SK-N-SH (cell line): ENCODE data around the gene TMEM14C. TPM values are rescaled to one million over a fixed set of nuclear protein-coding genes. Genes with fewer than 3 reads are reported as not detected.

Experiments
- CTCF ChIA-PET: fragments of 300-600, 350-600 bp; formaldehyde crosslinking; extraction: SDS; loops from one replicate; lab custom pipeline; 2021; lab: Yijun Ruan, JAX
- POLR2A ChIA-PET: fragments of 350-600 bp; sonication (Branson Sonifier 250); formaldehyde crosslinking; extraction: SDS; loops from one replicate; lab custom pipeline; 2020; ENCODE audit warnings: antibody characterized with exemption, inconsistent platforms; lab: Yijun Ruan, JAX
- DNase-seq: peaks from one replicate; pipeline ENCODE4 v3.0.0; 2012
- H2AFZ ChIP-seq: fragments of 200-600 bp; sonication (generic); 2 replicates; pipeline ENCODE4 v1.8.1; 2016; ENCODE audit warnings: antibody characterized with exemption, mild to moderate bottlenecking, low read depth
- H3F3A ChIP-seq: fragments of 200-600 bp; sonication (generic); replicated peaks from 2 replicates; pipeline ENCODE3; 2016; ENCODE audit warnings: antibody characterized with exemption, mild to moderate bottlenecking; ENCODE audit not compliant: insufficient read depth
- H3K27ac ChIP-seq, 2 experiments: fragments of 200-500 bp in 1 of 2; fragments of 200-600 bp in 1 of 2; sonication (Bioruptor generic) in 1 of 2; sonication (generic), shearing (Covaris generic) in 1 of 2; 2 replicates each; pipeline versions ENCODE4 v1.5.1 to v1.6.1; 2014 to 2016; ENCODE audit warnings: low read depth in 2 of 2, inconsistent platforms in 1 of 2, low read length in 1 of 2, mild to moderate bottlenecking in 1 of 2, mixed read lengths in 1 of 2
- H3K27me3 ChIP-seq: fragments of 200-600 bp; sonication (generic), shearing (Covaris generic); 2 replicates; pipeline ENCODE4 v1.6.1; 2016; ENCODE audit warnings: mixed run types; ENCODE audit not compliant: insufficient read depth
- H3K36me3 ChIP-seq, 2 experiments: fragments of 200-500 bp in 1 of 2; fragments of 200-600 bp in 1 of 2; sonication (Bioruptor generic) in 1 of 2; sonication (generic) in 1 of 2; replicated peaks in 1 of 2; 2 replicates each; pipeline versions ENCODE3 to v1.5.1; 2014 to 2016; ENCODE audit warnings: low read length in 1 of 2, mild to moderate bottlenecking in 1 of 2; ENCODE audit not compliant: insufficient read depth in 2 of 2, control insufficient read depth in 1 of 2
- H3K4me1 ChIP-seq, 2 experiments: fragments of 200-500 bp in 1 of 2; fragments of 200-600 bp in 1 of 2; sonication (Bioruptor generic) in 1 of 2; sonication (generic), shearing (Covaris generic) in 1 of 2; 2 replicates each; pipeline versions ENCODE4 v1.5.1 to v1.6.1; 2014 to 2016; ENCODE audit warnings: low read depth in 1 of 2, low read length in 1 of 2, mixed run types in 1 of 2; ENCODE audit not compliant: insufficient read depth in 2 of 2, control insufficient read depth in 1 of 2
- H3K4me2 ChIP-seq: fragments of 200-600 bp; sonication (generic), shearing (Covaris generic); 2 replicates; pipeline ENCODE4 v1.6.1; 2017; ENCODE audit warnings: mixed run types
- H3K4me3 ChIP-seq, 2 experiments: fragments of 200-500 bp in 1 of 2; fragments of 200-600 bp in 1 of 2; sonication (Bioruptor generic) in 1 of 2; sonication (generic), shearing (Covaris generic) in 1 of 2; 2 replicates each; pipeline versions ENCODE4 v1.5.1 to v1.8.1; 2014 to 2016; ENCODE audit warnings: low read depth in 2 of 2, inconsistent platforms in 1 of 2, low read length in 1 of 2, mild to moderate bottlenecking in 1 of 2, mixed read lengths in 1 of 2, moderate library complexity in 1 of 2
- H3K79me2 ChIP-seq: fragments of 200-600 bp; sonication (generic); 2 replicates; pipeline ENCODE4 v1.8.1; 2017; ENCODE audit warnings: mild to moderate bottlenecking; ENCODE audit not compliant: insufficient read depth
- H3K9ac ChIP-seq: fragments of 200-600 bp; sonication (generic); 2 replicates; pipeline ENCODE4 v1.6.1; 2017; ENCODE audit warnings: mixed run types
- H3K9me2 ChIP-seq: fragments of 200-600 bp; sonication (generic); 2 replicates; pipeline ENCODE4 v1.6.1; 2017; ENCODE audit warnings: mixed run types
- H3K9me3 ChIP-seq: fragments of 200-600 bp; sonication (generic); 2 replicates; pipeline ENCODE4 v1.6.1; 2017; ENCODE audit warnings: mixed run types, mild to moderate bottlenecking, moderate library complexity
- H4K20me1 ChIP-seq: fragments of 200-600 bp; sonication (generic); 2 replicates; pipeline ENCODE4 v1.6.1; 2017; ENCODE audit warnings: mild to moderate bottlenecking, mixed run types; ENCODE audit not compliant: insufficient read depth
- EP300 ChIP-seq, 2 experiments: IDR thresholded peaks; 2 replicates each; pipeline versions ENCODE4 v1.4.0 to v1.6.1; 2012; ENCODE audit warnings: borderline replicate concordance in 1 of 2, low read depth in 1 of 2, low read length in 1 of 2
- EZH2phosphoT487 ChIP-seq: fragments of 200-600 bp; sonication (generic); IDR thresholded peaks from 2 replicates; pipeline ENCODE4 v1.6.1; 2017; ENCODE audit warnings: low read depth, mixed run types, mild to moderate bottlenecking, antibody characterized with exemption, moderate library complexity, borderline replicate concordance
- FOSL2 ChIP-seq: IDR thresholded peaks from 2 replicates; pipeline ENCODE4 v1.4.0; 2012; ENCODE audit warnings: low read depth, mild to moderate bottlenecking, moderate library complexity, borderline replicate concordance
- FOXJ3 ChIP-seq: sonication (generic); formaldehyde crosslinking; IDR thresholded peaks from 2 replicates; pipeline ENCODE4 v1.5.1; 2020; ENCODE audit warnings: mild to moderate bottlenecking, missing genetic modification reagents
- FOXM1 ChIP-seq: IDR thresholded peaks from 2 replicates; pipeline ENCODE4 v1.4.0; 2012; ENCODE audit warnings: low read depth, mild to moderate bottlenecking
- GABPA ChIP-seq: IDR thresholded peaks from 2 replicates; pipeline ENCODE4 v1.4.0; 2012; ENCODE audit warnings: low read depth, mild to moderate bottlenecking
- GATA2 ChIP-seq: sonication (generic); formaldehyde crosslinking; IDR thresholded peaks from 2 replicates; pipeline ENCODE4 v1.5.0; 2020; ENCODE audit warnings: mild to moderate bottlenecking, missing genetic modification reagents
- JUND ChIP-seq: IDR thresholded peaks from 2 replicates; pipeline ENCODE4 v1.4.0; 2012
- MAX ChIP-seq: IDR thresholded peaks from 2 replicates; pipeline ENCODE4 v1.4.0; 2012; ENCODE audit warnings: low read depth
- NFIC ChIP-seq: IDR thresholded peaks from 2 replicates; pipeline ENCODE4 v1.4.0; 2012; ENCODE audit warnings: borderline replicate concordance
- REST ChIP-seq: IDR thresholded peaks from 2 replicates; pipeline ENCODE4 v1.6.1; 2012; ENCODE audit warnings: mild to moderate bottlenecking, low read depth, low read length, moderate library complexity
- SIN3A ChIP-seq: IDR thresholded peaks from 2 replicates; pipeline ENCODE4 v1.6.1; 2012; ENCODE audit warnings: low read depth, mild to moderate bottlenecking, low read length, moderate library complexity, borderline replicate concordance
- SMC3 ChIP-seq: IDR thresholded peaks from 2 replicates; pipeline ENCODE4 v1.6.1; 2012; ENCODE audit warnings: low read depth, low read length, improper control_type of control experiment
- TAF1 ChIP-seq: IDR thresholded peaks from 2 replicates; pipeline ENCODE4 v1.6.1; 2012; ENCODE audit warnings: low read depth, mild to moderate bottlenecking, low read length, moderate library complexity, borderline replicate concordance
- TCF12 ChIP-seq: IDR thresholded peaks from 2 replicates; pipeline ENCODE4 v1.4.0; 2012
- TEAD4 ChIP-seq: IDR thresholded peaks from 2 replicates; pipeline ENCODE4 v1.4.0; 2012; ENCODE audit warnings: mild to moderate bottlenecking, borderline replicate concordance; ENCODE audit not compliant: insufficient read depth
- YY1 ChIP-seq: IDR thresholded peaks from 2 replicates; pipeline ENCODE4 v1.4.0; 2012; ENCODE audit warnings: low read depth, mild to moderate bottlenecking
- WGBS: methylation state at CpG from one replicate; pipeline ENCODE4 v1.1.6; 2017; ENCODE audit warnings: low lambda C conversion rate; 5-methylcytosine and 5-hydroxymethylcytosine counted together
- polyA plus RNA-seq, 3 experiments: library from polyadenylated mRNA; depleted of rRNA; stranded (reverse); fragments of >200 nt; gene quantifications; 2 replicates each; pipeline ENCODE4 v1.2.3, GENCODE V29; 2012
- TF ChIP-seq, protein P1 (sequence below): IDR thresholded peaks from 2 replicates; pipeline ENCODE4; 2012
- TF ChIP-seq, protein P2 (sequence below): IDR thresholded peaks from 2 replicates; pipeline ENCODE4 v1.4.0; 2012; ENCODE audit warnings: low read depth, borderline replicate concordance
- TF ChIP-seq, protein P3 (sequence below): fragments of 200-600 bp; sonication (generic); IDR thresholded peaks from 2 replicates; pipeline ENCODE4 v1.6.1; 2017; ENCODE audit warnings: antibody characterized with exemption, mild to moderate bottlenecking, moderate library complexity

Gene TMEM14C
- polyA plus RNA-seq, 1 of the 3 experiments (the other 2 are of a cell fraction): 199 TPM

DNA sequence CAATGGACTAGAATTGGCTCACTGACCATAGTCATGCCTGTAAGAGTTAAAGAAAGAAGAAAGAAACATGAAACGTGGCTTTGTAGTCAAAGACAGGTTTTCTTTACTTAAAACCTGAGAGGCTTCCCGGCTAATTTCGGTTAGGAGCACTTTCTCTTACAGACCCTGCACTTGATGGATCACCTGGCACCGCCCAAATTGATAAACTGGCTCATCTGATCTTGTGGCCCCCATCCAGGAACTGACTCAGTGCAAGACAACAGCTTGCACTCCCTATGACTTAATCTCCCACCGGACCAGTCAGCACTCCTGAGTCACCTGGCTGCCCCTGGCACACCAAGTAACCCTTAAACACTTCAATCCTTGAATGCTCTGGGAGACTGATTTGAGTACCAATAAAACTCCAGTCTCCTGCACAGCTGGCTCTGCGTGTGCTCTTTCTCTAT is 37.0 kb downstream of the TMEM14C start:
- no peak overlapping the region for H3K9ac ChIP-seq
- peak overlapping the region in 1 of 2 experiments; percentile 41; a peak in 2 of 4 replicates for H3K27ac ChIP-seq
- H4K20me1 ChIP-seq: no peaks in the 10 kb centered on the region; the same call in 1 of the 2 replicates
- POLR2A ChIA-PET: no interaction called here
- peaks cover 20% of the 10 kb centered on the region for H3K79me2 ChIP-seq
- no peak overlapping the region for H2AFZ ChIP-seq
- H3K4me3 ChIP-seq: no peak overlapping the region
- TF ChIP-seq NFIC (peak; percentile 72), JUND (peak; percentile 67), EZH2phosphoT487 (no peak), GABPA (no peak), SMC3 (no peak), MAX (no peak), FOSL2 (peak; percentile 70; the same call in 1 of the 2 replicates), FOXJ3 (CRISPR knock-in tag) (no peak), TCF12 (peak; percentile 42), YY1 (no peak)
- TF ChIP-seq, protein P1, sequence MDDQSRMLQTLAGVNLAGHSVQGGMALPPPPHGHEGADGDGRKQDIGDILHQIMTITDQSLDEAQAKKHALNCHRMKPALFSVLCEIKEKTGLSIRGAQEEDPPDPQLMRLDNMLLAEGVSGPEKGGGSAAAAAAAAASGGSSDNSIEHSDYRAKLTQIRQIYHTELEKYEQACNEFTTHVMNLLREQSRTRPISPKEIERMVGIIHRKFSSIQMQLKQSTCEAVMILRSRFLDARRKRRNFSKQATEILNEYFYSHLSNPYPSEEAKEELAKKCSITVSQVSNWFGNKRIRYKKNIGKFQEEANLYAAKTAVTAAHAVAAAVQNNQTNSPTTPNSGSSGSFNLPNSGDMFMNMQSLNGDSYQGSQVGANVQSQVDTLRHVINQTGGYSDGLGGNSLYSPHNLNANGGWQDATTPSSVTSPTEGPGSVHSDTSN: peak; percentile 53
- TF ChIP-seq, protein P2, sequence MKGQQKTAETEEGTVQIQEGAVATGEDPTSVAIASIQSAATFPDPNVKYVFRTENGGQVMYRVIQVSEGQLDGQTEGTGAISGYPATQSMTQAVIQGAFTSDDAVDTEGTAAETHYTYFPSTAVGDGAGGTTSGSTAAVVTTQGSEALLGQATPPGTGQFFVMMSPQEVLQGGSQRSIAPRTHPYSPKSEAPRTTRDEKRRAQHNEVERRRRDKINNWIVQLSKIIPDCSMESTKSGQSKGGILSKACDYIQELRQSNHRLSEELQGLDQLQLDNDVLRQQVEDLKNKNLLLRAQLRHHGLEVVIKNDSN: no peak
- H3K4me2 ChIP-seq: peak overlapping the region; percentile 23; the same call in 1 of the 2 replicates
- no peaks in the 10 kb centered on the region for H3K9me2 ChIP-seq
- H3F3A ChIP-seq: peaks cover 21% of the 10 kb centered on the region
- no peaks in the 10 kb centered on the region for H3K9me3 ChIP-seq
- peaks cover 0 to 15% of the 10 kb centered on the region in 2 experiments; a peak in 2 of 4 replicates for H3K4me1 ChIP-seq
- 55% methylated on average over 6 of the region's 6 CpGs for WGBS
- no peaks in the 10 kb centered on the region for H3K27me3 ChIP-seq
- no peak for DNase-seq
- CTCF ChIA-PET: interaction anchor here (0.7 to 2.2 kb wide), 7 partner anchors 9 to 36 kb away, joined by 3 to 9 read pairs (median 5); no protein-coding TSS in a partner anchor
- H3K36me3 ChIP-seq: peaks cover 10 to 37% of the 10 kb centered on the region in 2 experiments

GRCh38 chr6:10763006-10763405 is 40.1 kb downstream of the TMEM14C start:
- 86% methylated on average over 2 of the region's 2 CpGs for WGBS
- H3K9me3 ChIP-seq: no peaks in the 10 kb centered on the region
- TF ChIP-seq TCF12 (no peak), TAF1 (no peak), TEAD4 (no peak), EP300 (IDR thresholded peaks at IDR 0.05; ENCODE audit: borderline replicate concordance in 1 of 2, low read depth in 1 of 2, low read length in 1 of 2) (no peak), FOXJ3 (CRISPR knock-in tag) (no peak), FOXM1 (no peak), GABPA (no peak), SIN3A (no peak), REST (no peak), YY1 (no peak), GATA2 (no peak)
- TF ChIP-seq, protein P3, sequence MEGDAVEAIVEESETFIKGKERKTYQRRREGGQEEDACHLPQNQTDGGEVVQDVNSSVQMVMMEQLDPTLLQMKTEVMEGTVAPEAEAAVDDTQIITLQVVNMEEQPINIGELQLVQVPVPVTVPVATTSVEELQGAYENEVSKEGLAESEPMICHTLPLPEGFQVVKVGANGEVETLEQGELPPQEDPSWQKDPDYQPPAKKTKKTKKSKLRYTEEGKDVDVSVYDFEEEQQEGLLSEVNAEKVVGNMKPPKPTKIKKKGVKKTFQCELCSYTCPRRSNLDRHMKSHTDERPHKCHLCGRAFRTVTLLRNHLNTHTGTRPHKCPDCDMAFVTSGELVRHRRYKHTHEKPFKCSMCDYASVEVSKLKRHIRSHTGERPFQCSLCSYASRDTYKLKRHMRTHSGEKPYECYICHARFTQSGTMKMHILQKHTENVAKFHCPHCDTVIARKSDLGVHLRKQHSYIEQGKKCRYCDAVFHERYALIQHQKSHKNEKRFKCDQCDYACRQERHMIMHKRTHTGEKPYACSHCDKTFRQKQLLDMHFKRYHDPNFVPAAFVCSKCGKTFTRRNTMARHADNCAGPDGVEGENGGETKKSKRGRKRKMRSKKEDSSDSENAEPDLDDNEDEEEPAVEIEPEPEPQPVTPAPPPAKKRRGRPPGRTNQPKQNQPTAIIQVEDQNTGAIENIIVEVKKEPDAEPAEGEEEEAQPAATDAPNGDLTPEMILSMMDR: no peak

More at GRCh38 chr6:10763006-10763405, 40.1 kb downstream of the TMEM14C start:
- Histone ChIP-seq H3K4me2 (no peak overlapping the region), H4K20me1 (no peaks in the 10 kb centered on the region; the same call in 1 of the 2 replicates), H3K79me2 (peaks cover 6% of the 10 kb centered on the region; the same call in 1 of the 2 replicates), H3K4me3 (no peak overlapping the region), H3K27ac (no peak overlapping the region), H3K36me3 (peaks cover 0 to 12% of the 10 kb centered on the region in 2 experiments), H2AFZ (no peak overlapping the region), H3F3A (peaks cover 21% of the 10 kb centered on the region), H3K9me2 (no peaks in the 10 kb centered on the region), H3K4me1 (peaks cover 0 to 15% of the 10 kb centered on the region in 2 experiments; a peak in 2 of 4 replicates), H3K27me3 (no peaks in the 10 kb centered on the region), H3K9ac (no peak overlapping the region)
- POLR2A ChIA-PET: no interaction called here
- CTCF ChIA-PET: interaction anchor here (1.4 kb wide), 1 partner anchor 39 kb away, joined by 3 read pairs; no protein-coding TSS in a partner anchor
- DNase-seq: no peak
